Smooth muscle cell (in vitro differentiated cells): ENCODE results near the gene CREBBP. TPM values are rescaled to one million over a fixed set of nuclear protein-coding genes. Genes with fewer than 3 reads are reported as not detected.

ENCODE experiments used
- DNase-seq: peaks from one replicate; lab custom pipeline; 2025; ENCODE audit not compliant: unreplicated experiment; lab: John Stamatoyannopoulos, UW
- H2AFZ ChIP-seq: fragments of 200-600 bp; sonication (generic); 2 replicates; pipeline ENCODE4 v1.6.0; 2016; ENCODE audit warnings: antibody characterized with exemption, low read depth, mild to moderate bottlenecking
- H3F3A ChIP-seq: fragments of 200-600 bp; sonication (generic); 2 replicates; pipeline ENCODE4 v1.6.0; 2017; ENCODE audit warnings: antibody characterized with exemption, low read depth
- H3K27ac ChIP-seq: fragments of 200-600 bp; sonication (generic); 2 replicates; pipeline ENCODE4 v1.5.1; 2016; ENCODE audit warnings: low read depth, mild to moderate bottlenecking
- H3K27me3 ChIP-seq: fragments of 200-600 bp; sonication (generic); 2 replicates; pipeline ENCODE4 v1.6.1; 2016; ENCODE audit warnings: low read depth, mild to moderate bottlenecking
- H3K36me3 ChIP-seq: fragments of 200-600 bp; sonication (generic); 2 replicates; pipeline ENCODE4 v1.5.1; 2016; ENCODE audit warnings: low read depth
- H3K4me1 ChIP-seq: fragments of 200-600 bp; sonication (generic); 2 replicates; pipeline ENCODE4 v1.5.1; 2016; ENCODE audit warnings: low read depth
- H3K4me2 ChIP-seq: fragments of 200-600 bp; sonication (generic); 2 replicates; pipeline ENCODE4 v1.6.0; 2016; ENCODE audit warnings: mild to moderate bottlenecking
- H3K4me3 ChIP-seq: fragments of 200-600 bp; sonication (generic); 2 replicates; pipeline ENCODE4 v1.5.1; 2016; ENCODE audit warnings: mild to moderate bottlenecking
- H3K79me2 ChIP-seq: fragments of 200-600 bp; sonication (generic); 2 replicates; pipeline ENCODE4 v1.6.0; 2016; ENCODE audit warnings: low read depth, mild to moderate bottlenecking
- H3K9ac ChIP-seq: fragments of 200-600 bp; sonication (generic); 2 replicates; pipeline ENCODE4 v1.6.0; 2016; ENCODE audit warnings: low read depth
- H3K9me3 ChIP-seq: fragments of 200-600 bp; sonication (generic); replicated peaks from 2 replicates; pipeline ENCODE4 v1.5.1; 2016; ENCODE audit warnings: low read depth
- H4K20me1 ChIP-seq: fragments of 200-600 bp; sonication (generic); 2 replicates; pipeline ENCODE4 v1.6.0; 2016; ENCODE audit warnings: low read depth
- WGBS: methylation state at CpG from one replicate; pipeline ENCODE4 v1.1.7; 2016; ENCODE audit warnings: low lambda C conversion rate; 5-methylcytosine and 5-hydroxymethylcytosine counted together
- polyA plus RNA-seq: library from polyadenylated mRNA; unstranded; fragments of >200 nt; fragmentation: Nextera tagmentation; extraction: Ambion mirVana; gene quantifications from 2 replicates; pipeline ENCODE4 v1.2.1, GENCODE V29; 2016
- total RNA-seq: library from RNA; depleted of rRNA; stranded (reverse); fragments of >200 nt; gene quantifications from 2 replicates; pipeline ENCODE4 v1.2.3, GENCODE V29; 2014
- TF ChIP-seq, protein P1 (sequence below): fragments of 200-600 bp; sonication (generic); IDR thresholded peaks from 2 replicates; pipeline ENCODE4 v1.5.1; 2017; ENCODE audit warnings: borderline replicate concordance, mild to moderate bottlenecking, antibody characterized with exemption; ENCODE audit not compliant: insufficient read depth, poor library complexity, severe bottlenecking

CREBBP gene
- total and polyA plus RNA-seq, 2 experiments from 2014 or later = 14.3 to 19.6 TPM

DNA sequence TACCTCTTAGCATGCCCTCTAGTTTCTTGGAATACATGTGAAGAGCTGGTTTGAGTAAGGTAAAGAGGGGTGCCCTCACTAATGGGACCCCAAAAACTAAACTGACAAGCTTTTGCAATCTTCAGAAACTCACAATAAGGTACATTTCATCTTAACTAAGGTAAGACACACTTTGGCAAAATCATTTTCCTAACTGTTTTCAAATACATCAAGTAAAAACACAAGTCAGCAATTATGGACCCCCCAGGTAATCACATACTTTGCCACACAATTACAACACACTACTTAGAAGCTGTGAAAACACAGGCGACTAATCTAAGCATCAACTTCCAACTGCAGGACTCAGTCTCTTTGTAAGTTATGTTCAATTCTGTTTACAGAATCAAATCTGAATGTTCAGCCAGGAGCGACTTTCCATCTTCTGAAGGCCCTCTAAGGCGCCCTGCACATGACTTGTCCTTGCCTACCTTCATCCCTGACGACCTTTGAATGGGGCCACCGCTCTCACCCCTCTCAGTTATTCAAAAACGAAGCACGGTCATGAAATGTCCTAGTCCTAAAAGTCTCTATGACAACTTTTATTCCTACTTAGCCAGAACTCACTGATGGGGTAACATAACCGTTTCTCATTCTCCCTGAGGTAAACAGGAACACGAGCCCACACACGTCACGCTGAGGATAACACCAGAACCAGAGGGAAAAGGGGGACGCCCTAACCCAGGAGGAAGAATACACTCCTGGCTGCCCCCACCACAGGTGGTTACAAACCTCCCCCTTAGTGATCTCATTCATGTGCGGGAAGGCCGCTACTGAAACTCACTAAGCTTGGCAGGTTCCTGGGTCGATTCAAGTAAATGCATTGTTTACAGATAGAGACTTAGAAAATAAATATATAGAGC lies 5.5 kb downstream of the CREBBP start:
- DNase-seq = no peak
- Histone ChIP-seq H3K27ac (peak overlapping the region; percentile 72), H3K4me1 (peaks cover 44% of the 10 kb centered on the region), H3K9me3 (no peaks in the 10 kb centered on the region), H4K20me1 (peaks cover 98% of the 10 kb centered on the region), H3K4me3 (no peak overlapping the region), H3F3A (peaks cover 18% of the 10 kb centered on the region), H3K4me2 (no peak overlapping the region), H3K79me2 (peaks cover 96% of the 10 kb centered on the region), H3K36me3 (no peaks in the 10 kb centered on the region), H3K9ac (no peak overlapping the region), H3K27me3 (no peaks in the 10 kb centered on the region), H2AFZ (no peak overlapping the region)
- 89% methylated on average over 15 of the region's 15 CpGs for WGBS
- TF ChIP-seq, protein P1, sequence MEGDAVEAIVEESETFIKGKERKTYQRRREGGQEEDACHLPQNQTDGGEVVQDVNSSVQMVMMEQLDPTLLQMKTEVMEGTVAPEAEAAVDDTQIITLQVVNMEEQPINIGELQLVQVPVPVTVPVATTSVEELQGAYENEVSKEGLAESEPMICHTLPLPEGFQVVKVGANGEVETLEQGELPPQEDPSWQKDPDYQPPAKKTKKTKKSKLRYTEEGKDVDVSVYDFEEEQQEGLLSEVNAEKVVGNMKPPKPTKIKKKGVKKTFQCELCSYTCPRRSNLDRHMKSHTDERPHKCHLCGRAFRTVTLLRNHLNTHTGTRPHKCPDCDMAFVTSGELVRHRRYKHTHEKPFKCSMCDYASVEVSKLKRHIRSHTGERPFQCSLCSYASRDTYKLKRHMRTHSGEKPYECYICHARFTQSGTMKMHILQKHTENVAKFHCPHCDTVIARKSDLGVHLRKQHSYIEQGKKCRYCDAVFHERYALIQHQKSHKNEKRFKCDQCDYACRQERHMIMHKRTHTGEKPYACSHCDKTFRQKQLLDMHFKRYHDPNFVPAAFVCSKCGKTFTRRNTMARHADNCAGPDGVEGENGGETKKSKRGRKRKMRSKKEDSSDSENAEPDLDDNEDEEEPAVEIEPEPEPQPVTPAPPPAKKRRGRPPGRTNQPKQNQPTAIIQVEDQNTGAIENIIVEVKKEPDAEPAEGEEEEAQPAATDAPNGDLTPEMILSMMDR = no peak

DNA sequence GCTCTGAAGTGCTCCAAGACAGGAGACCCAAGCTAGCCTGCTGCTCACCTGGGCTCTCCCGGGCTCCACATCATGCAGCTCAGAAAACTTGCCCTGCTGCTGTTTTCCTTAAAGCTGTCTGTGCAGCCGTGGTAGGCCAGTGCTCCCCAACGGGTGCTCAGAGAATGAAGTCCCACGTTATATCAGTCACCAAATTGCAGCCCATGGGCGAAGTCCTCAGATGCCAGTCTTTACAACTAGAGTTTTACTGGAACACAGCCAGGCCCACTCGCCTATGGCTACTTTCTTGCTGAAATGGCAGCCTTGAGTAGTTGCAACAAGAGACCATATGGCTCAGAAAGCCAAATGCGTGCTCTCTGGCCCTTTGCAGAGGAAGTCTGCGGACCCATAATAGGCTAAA lies 6.3 kb downstream of the CREBBP start:
- H2AFZ ChIP-seq = no peak overlapping the region
- WGBS = 90% methylated on average over 8 of the region's 8 CpGs
- H3K4me1 ChIP-seq = peaks cover 44% of the 10 kb centered on the region
- peaks cover 18% of the 10 kb centered on the region for H3F3A ChIP-seq
- peak overlapping the region; percentile 27 for H3K4me2 ChIP-seq
- no peaks in the 10 kb centered on the region for H3K9me3 ChIP-seq
- H3K27ac ChIP-seq = peak overlapping the region; percentile 72
- H3K79me2 ChIP-seq = peaks cover 98% of the 10 kb centered on the region
- H3K4me3 ChIP-seq = no peak overlapping the region
- TF ChIP-seq, protein P1 = no peak
- no peaks in the 10 kb centered on the region for H3K36me3 ChIP-seq
- peaks cover 100% of the 10 kb centered on the region for H4K20me1 ChIP-seq
- no peak for DNase-seq
- H3K27me3 ChIP-seq = no peaks in the 10 kb centered on the region
- H3K9ac ChIP-seq = no peak overlapping the region

DNA sequence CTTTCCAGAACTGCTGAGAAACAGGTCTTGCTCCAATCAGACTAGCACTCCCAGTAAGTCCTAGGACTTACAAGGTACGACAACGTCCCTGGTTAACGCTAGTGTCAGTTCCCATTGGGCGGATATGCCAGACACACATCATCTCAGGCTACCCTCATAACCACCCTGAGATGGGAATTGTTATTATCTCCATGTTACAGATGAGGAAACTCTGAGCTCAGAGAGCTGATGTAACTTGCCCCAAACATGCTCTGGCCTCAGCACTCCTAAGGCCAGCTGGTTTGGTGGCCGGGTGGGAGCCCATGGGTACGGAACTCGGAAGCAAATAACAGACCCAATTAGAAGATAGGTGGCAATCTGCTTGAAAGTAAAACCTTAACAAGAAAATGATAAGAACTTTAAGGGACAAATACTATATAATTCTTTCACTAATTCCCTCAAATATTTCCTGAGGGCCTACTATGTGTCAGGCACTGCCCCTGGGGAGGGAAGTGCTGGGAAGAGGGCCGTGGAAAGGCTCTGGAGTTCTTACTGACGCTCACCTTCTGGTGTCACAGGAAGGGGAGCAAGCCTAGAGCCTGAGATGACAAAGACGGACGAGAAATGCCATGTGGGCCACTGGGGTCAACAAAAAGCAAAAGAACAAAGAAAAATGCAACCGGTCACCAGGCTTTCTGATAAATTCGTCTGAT lies 6.9 kb downstream of the CREBBP start:
- H2AFZ ChIP-seq = no peak overlapping the region
- DNase-seq = no peak
- H3K4me3 ChIP-seq = no peak overlapping the region
- peaks cover 100% of the 10 kb centered on the region for H4K20me1 ChIP-seq
- H3K4me2 ChIP-seq = peak overlapping the region; percentile 27
- peaks cover 18% of the 10 kb centered on the region for H3F3A ChIP-seq
- peak overlapping the region; percentile 72 for H3K27ac ChIP-seq
- no peak overlapping the region for H3K9ac ChIP-seq
- H3K79me2 ChIP-seq = peaks cover 98% of the 10 kb centered on the region
- TF ChIP-seq, protein P1 = no peak
- peaks cover 42% of the 10 kb centered on the region for H3K4me1 ChIP-seq
- H3K9me3 ChIP-seq = no peaks in the 10 kb centered on the region
- WGBS = 66% methylated on average over 13 of the region's 13 CpGs
- no peaks in the 10 kb centered on the region for H3K27me3 ChIP-seq
- no peaks in the 10 kb centered on the region for H3K36me3 ChIP-seq
